ENCODE measurements around the gene MYO3B.
"Not testable (repeated sequence)": the region's sequence is repeated elsewhere in the genome, so short reads cannot be mapped to it uniquely, and the experiment has no call there.

The MYO3B gene

DNA sequence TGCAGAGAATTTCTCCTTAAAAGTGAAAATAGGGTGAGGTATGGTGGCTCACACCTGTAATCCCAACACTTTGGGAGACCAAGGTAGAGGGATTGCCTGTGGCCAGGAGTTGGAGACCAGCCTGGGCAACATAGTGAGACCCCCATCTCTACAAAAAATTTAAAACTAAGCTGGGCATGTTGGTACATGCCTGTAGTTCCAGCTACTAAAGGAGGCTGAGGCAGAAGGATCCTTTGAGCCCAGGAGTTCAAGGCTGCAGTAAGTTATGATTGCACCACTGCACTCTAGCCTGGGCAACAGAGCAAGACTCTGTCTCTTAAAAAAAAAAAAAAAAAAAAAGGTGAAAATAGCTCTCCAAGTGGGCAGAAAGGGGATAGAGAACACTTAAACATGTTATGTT, 496.3 kb downstream of the MYO3B start:
- not testable (repeated sequence) for DNase-seq

DNA sequence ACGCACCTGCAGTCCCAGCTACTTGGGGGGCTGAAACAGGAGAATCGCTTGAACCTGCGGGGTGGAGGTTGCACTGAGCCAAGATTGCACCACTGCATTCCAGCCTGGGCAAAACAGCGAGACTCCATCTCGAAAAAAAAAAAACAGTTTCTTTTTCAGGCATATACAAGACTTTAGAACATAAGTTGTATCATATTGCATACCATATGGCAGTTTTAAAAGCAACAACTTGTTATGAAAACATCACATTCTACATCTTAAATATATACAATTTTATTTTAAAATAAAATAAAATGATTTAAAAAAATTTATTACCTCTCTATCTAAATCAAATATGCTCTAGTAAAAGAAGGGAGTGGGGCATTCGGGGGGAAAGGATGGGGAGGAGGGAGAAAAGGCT, 497.8 kb downstream of the MYO3B start:
- DNase-seq: no peak

DNA sequence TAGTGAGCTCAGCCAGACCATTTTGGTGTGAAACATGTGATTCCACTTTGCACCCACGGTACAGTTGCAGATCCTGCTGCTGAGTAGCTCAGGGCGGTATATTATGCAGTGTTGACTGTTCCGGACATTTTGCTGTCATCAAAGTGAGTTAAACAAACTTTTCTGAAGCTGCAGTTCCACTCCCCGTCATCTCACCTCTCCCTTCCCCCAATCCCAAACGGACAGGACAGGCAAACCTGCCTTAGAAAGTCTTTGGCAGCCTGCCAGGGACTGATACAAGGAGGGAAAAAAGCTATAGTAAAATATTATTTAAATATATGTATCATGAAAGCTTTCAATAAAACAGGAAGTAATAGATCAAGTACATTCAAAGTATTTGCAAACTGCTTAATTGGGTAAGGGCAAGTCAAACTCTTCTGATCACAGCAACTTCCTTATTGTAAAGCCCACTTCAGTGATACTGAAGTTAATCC, 501.7 kb downstream of the MYO3B start:
- DNase-seq: no peak

DNA sequence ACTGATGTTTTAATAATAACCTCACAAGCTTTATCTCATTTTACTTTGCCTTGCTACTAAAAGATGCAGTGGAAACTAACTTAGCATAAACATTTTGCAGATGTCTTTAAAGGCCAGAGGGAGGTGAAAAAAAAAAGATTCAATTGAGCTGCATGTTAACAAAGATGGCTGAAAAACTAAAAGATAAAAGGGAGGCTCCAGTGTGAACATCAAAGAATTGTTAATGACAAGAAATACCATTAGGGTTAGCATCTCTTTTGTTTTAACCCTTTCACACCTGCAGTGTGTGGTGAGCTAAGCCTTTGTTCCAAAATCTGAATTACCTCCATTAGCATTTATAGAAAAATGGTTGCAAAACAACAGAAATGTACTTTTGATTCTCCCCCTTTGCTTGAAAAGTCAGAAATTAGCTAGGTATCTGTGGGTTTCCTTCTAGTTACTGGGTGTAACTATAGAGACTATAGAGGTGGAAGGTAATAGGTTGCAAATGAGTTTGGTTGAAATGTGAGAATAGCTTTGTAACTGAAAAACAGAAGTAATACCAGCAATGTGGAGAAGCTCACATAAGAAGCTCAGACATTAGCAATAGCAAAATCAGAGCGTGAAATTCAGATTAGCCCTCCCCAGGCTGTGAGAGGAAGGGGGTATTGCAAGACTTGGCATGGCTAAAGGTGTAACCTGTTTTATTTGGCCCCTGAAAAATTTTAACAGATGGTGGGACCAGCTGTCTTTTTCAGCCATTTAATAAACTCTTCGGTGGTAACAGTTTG, 502.4 kb downstream of the MYO3B start:
- DNase-seq: no peak

DNA sequence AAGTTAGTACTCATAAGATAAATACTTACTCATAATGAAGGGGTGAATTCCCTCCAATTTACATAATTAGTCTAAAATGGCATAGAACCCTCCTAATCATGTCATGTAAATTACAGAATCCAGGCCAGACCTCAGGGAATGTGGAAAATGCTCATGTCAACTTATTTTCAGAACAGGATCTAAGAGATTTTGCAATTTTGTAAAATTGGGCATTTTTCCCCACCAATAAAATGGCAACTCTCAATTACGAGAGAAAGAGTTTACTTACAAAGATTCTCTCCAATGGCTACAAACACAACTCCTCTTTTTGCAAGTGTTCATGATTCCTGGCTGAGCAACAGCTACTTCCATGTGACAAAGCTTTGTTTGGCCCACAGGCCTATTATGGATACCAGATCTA, 503.4 kb downstream of the MYO3B start:
- no peak for DNase-seq

DNA sequence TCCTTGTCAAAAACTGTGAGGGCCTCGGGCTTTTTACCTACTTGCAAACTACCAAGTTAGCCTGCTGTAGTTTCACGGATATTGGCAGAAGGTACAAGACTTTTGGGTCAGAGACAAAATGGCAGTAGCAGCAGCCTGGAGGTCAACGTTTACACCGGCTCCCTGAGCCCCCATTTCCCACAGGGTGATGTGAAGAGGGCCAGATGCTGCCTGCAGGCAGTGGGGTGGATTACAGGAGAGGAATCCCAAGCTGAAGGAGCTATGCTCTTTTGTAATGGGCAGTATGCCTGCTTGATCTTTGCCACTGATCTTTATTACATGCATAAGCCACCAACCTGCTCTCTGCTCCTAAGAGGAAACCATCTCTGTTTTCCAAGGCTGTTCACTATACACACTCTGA, 507.6 kb downstream of the MYO3B start:
- no peak for DNase-seq

DNA sequence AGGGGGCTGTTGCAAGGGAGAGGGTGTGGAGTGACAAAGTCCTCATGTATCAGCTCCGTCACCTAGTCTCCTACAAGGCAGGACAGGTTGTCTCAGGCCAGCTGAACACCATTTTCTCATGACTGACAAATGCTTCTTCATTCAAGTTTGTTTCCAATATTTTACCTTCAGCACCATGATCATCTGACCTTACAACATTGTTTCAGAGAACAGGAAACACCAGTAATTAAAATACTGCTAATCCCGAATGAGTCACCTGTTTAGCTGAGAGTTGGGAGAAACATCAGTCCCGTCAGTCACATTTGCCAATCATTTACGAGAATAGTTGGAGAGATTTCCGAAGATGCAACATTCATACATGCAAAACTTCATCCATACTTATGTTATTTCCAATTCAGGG, 511.5 kb downstream of the MYO3B start:
- DNase-seq: no peak

DNA sequence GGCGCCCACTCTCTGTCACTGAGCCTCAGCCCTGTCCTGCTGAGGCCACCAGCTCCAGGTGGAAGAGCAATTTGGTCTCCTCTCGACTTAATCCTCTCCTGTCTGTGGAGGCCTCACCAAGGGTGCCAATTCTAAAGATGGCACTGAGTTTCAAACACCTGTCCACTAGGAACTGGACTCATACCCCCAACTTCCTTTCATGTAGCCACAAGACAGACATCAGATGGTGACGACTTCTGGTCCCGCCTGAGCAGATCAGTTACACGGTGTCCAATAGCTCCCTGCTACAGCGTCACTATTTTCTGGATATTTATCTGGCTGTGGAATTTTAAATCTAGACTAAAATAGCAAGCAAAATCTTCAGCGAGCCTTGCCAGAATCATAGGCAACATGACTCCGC, 512.7 kb downstream of the MYO3B start:
- DNase-seq: no peak

DNA sequence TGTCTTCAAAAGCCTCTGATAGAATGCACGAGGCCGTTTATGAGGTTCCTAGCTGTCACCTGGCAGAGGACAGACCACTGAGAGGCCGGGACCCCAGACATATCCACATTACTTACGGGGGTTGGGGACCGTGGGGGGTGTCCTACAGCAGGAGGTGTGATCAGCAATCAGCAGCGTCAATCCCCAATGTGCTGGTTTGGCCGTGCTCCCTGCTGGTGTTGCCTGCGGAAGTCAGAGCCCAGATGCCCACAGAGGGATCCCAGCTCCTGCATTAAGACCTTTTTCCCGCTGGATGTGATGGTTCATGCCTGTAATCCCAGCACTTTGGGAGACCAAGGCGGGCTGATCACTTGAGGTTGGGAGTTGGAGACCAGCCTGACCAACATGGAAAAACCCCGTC, 516.4 kb downstream of the MYO3B start:
- no peak for DNase-seq

DNA sequence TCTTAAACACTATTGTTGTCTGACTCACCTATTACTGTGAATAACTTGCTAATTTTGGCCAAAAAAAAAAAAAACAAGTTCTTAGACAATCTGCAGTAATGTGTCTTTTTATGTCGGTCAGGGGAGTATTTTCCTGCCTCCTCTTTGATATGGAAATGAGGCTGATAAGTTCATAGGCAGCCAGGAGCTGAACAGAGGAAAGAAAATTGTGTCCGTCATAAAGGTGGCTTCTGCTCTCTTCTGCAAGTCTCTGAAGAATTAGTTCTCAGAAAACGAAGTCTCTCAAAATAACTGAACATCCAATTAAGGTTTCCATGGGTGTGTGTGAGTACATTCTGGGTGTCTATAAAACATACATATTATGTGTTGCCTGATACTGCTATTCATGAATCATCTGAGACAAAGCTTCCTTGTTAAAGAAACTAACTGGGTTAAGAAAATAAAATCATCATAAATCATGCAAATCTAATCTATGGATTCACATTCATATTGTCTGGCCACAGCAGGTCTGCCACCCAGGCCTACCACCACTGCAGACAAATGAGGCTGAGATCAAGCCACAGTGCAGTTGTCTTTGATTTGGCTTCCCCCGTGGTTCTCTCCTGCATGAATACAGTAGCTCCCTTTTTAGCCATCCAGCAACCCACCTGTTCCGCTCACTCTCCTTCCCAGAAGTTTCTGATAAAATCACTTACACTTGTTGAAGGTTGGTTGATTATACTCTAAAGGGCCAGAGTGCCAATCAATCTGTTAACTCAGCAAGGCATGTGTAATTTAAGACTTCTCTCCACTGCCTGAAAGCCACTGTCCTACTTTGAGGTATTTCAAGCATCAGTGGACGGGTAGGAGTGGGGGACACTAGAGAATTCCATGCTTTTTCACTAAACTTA, 517.8 kb downstream of the MYO3B start:
- DNase-seq: no peak

DNA sequence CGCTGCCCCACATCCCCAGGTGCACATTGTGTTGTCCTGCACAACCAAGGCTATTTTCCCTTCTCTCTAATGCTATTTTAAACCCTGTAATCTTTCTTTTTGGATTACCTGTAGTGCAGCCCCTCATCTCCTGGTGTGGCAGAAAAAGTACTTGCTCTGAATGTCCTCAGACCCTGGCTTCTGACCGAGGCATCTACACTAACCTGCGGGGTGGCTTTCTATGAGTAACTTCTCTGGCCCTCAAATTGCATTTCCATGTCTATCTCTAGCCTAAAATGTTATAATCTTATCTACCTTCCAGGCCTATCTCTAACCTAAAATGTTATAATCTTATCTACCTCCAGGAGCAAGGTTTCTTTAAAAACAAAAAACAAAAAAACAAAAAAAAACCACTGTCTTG, 519.0 kb downstream of the MYO3B start:
- DNase-seq: no peak

DNA sequence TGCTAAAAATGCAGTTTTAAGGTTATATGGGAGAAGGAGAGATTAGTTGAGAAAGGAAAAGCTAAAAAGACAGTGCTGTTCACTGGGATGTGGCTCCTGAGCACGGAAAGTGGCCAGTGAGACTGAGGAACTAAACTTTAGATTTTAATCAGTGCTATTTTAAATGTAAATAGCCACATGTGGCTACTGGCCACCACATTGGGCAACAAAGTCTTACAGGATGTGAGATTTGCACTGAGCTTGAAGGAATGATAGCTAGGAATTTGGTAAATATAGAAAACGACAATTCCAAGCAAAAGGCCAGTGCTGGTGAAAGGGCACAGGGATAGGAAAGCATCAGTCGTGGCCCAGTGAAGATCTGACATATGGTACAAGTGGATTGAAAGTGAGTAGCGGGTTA, 523.1 kb downstream of the MYO3B start:
- DNase-seq: no peak

DNA sequence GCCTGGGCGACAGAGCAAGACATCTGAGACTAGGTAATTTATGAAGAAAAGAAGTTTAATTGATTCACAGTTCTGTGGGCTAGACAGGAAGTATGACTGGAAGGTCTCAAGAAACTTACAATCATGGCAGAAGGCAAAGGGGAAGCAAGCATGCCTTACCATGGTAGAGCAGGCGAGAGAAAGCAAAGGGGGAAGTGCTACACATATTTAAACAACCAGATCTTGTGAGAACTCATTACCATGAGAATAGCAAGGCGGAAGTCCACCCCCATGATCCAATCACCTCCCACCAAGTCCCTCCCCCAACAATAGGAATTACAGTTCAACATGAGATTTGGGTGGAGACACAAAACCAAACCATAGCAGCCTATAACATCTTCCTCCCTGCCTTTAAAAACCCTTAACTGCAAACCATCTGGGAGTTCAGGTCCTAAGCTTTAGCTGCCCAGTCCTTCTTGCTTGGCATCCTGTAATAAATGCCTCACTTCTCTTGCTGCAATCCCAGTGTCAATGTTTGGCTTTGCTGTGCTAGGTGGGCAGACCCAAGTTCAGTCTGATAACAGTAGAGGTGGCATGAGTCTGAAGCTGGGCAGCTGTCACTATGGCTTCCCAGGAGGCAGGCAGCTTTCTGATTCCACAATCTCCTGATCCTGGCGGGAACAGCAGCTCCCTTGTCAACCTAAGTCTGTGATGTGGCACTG, 526.0 kb downstream of the MYO3B start:
- DNase-seq: no peak
